CD4-positive, alpha-beta T cell (primary cell): ENCODE measurements around the gene NPTX2. TPM values are rescaled to one million over a fixed set of nuclear protein-coding genes. Genes with fewer than 3 reads are reported as not detected.

Experiments
- ATAC-seq: fragments of 200-7000 bp; cut with Tn5 transposase; one replicate; pipeline ENCODE4 v1.10.0; 2022; ENCODE audit warnings: mild to moderate bottlenecking; ENCODE audit not compliant: poor library complexity
- CTCF ChIA-PET: fragments of 350-600 bp; sonication (Branson Sonifier 250); formaldehyde crosslinking; loops from one replicate; lab custom pipeline; 2021; ENCODE audit warnings: antibody characterized with exemption, inconsistent platforms; lab: Charles Lee
- POLR2A ChIA-PET: fragments of 350-600 bp; sonication (Branson Sonifier 250); formaldehyde crosslinking; loops from one replicate; lab custom pipeline; 2021; ENCODE audit warnings: antibody characterized with exemption, inconsistent platforms; lab: Charles Lee
- DNase-seq, 14 experiments: peaks; one replicate each; pipeline ENCODE4 v3.0.0-alpha.2; 2013 to 2020; ENCODE audit warnings: mixed read lengths in 2 of 14
- H3K27ac ChIP-seq, 2 donors: one replicate each; pipeline versions ENCODE4 v1.5.1 to v1.7.0; 2013; ENCODE audit warnings: low read length in 2 of 2, low read depth in 1 of 2, mild to moderate bottlenecking in 1 of 2
- H3K27me3 ChIP-seq, 2 experiments: 1 replicate in 1 of 2; 2 replicates in 1 of 2; pipeline versions ENCODE4 v1.6.1 to v1.7.0; 2013; ENCODE audit warnings: low read length in 2 of 2, control low read depth in 1 of 2, mild to moderate bottlenecking in 1 of 2, moderate library complexity in 1 of 2; ENCODE audit not compliant: insufficient read depth in 2 of 2, control insufficient read depth in 1 of 2
- H3K36me3 ChIP-seq: one replicate; pipeline ENCODE4 v1.6.1; 2013; ENCODE audit warnings: low read length, control low read depth; ENCODE audit not compliant: insufficient read depth
- H3K4me1 ChIP-seq: one replicate; pipeline ENCODE4 v1.6.1; 2013; ENCODE audit warnings: low read length, control low read depth; ENCODE audit not compliant: insufficient read depth
- H3K4me3 ChIP-seq: one replicate; pipeline ENCODE4 v1.5.1; 2013; ENCODE audit warnings: mild to moderate bottlenecking, low read length, moderate library complexity
- H3K9me3 ChIP-seq, 2 experiments: 1 replicate in 1 of 2; 2 replicates in 1 of 2; pipeline versions ENCODE4 v1.6.1 to v1.7.0; 2013; ENCODE audit warnings: low read length in 2 of 2, mild to moderate bottlenecking in 2 of 2, control low read depth in 1 of 2, moderate library complexity in 1 of 2; ENCODE audit not compliant: control insufficient read depth in 1 of 2, insufficient read depth in 1 of 2
- H3K27ac Mint-ChIP-seq: one replicate; pipeline ENCODE4 v1.8.0; 2020; ENCODE audit warnings: mixed read lengths
- H3K27me3 Mint-ChIP-seq: one replicate; pipeline ENCODE4 v1.8.0; 2021; ENCODE audit warnings: mixed read lengths
- H3K36me3 Mint-ChIP-seq: one replicate; pipeline ENCODE4 v1.8.0; 2021; ENCODE audit warnings: low read depth, mixed read lengths
- H3K4me1 Mint-ChIP-seq: one replicate; pipeline ENCODE4 v1.8.0; 2021; ENCODE audit warnings: low read depth, mixed read lengths
- H3K4me3 Mint-ChIP-seq: one replicate; pipeline ENCODE4 v1.8.0; 2020; ENCODE audit warnings: mild to moderate bottlenecking, mixed read lengths
- H3K9me3 Mint-ChIP-seq: one replicate; pipeline ENCODE4 v1.8.0; 2020; ENCODE audit warnings: mixed read lengths
- intact Hi-C, 2 experiments: fragments of 100-400 bp; cut with DNase I in 1 of 2; cut with micrococcal nuclease in 1 of 2; formaldehyde crosslinking; loops; one replicate each; pipeline versions ENCODE4 v1.15.1 to v1.9.0; 2023 to 2025; cut with DNase I, micrococcal nuclease
- total RNA-seq, 174 experiments: library from RNA in 2 of 174; stranded (reverse) in 2 of 174; gene quantifications; one replicate each; pipeline ENCODE4 v1.2.3 and lab custom pipeline; 2021 to 2026
- TF ChIP-seq, protein P1 (sequence below): fragments of 200-600 bp; IDR thresholded peaks from one replicate; pipeline ENCODE4 v1.8.0; 2022; ENCODE audit warnings: antibody characterized with exemption, mild to moderate bottlenecking

Gene NPTX2
- total RNA-seq, 2 experiments from 2014 or later: not detected

DNA sequence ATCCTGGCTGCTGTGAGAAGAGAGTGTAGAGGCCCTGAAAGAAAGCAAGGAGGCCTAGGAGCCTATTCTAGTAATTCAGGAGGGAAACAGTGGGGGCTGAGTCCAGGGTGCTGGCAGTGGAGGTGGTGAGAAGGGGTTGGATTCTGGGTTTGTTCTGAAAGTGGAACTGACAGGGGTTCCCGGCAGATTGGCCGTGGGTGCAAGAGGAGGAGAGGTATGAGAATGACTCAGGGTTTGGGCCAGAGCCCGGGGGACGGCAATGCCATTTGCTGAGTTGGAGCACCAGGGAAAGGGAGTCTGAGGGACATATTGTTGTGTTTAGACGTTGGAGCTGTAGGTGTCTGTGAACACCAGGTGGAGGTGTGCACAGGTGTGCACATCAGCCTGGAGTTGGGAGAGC is 38.5 kb downstream of the NPTX2 start:
- no peak overlapping the region for H3K27ac ChIP-seq
- ATAC-seq: no peak
- DNase-seq: no peak
- Mint-ChIP-seq H3K4me1 (no peaks in the 10 kb centered on the region), H3K9me3 (no peaks in the 10 kb centered on the region), H3K27me3 (no peaks in the 10 kb centered on the region), H3K36me3 (no peaks in the 10 kb centered on the region), H3K4me3 (no peak overlapping the region), H3K27ac (no peak overlapping the region)
- H3K9me3 ChIP-seq: peaks cover 0 to 19% of the 10 kb centered on the region in 2 experiments
- ChIA-PET CTCF (no interaction called here), POLR2A (no interaction called here)
- intact Hi-C loops: no loop called here
- H3K27me3 ChIP-seq: no peaks in the 10 kb centered on the region
- no peak overlapping the region for H3K4me3 ChIP-seq
- H3K36me3 ChIP-seq: no peaks in the 10 kb centered on the region
- H3K4me1 ChIP-seq: no peaks in the 10 kb centered on the region
- TF ChIP-seq, protein P1, sequence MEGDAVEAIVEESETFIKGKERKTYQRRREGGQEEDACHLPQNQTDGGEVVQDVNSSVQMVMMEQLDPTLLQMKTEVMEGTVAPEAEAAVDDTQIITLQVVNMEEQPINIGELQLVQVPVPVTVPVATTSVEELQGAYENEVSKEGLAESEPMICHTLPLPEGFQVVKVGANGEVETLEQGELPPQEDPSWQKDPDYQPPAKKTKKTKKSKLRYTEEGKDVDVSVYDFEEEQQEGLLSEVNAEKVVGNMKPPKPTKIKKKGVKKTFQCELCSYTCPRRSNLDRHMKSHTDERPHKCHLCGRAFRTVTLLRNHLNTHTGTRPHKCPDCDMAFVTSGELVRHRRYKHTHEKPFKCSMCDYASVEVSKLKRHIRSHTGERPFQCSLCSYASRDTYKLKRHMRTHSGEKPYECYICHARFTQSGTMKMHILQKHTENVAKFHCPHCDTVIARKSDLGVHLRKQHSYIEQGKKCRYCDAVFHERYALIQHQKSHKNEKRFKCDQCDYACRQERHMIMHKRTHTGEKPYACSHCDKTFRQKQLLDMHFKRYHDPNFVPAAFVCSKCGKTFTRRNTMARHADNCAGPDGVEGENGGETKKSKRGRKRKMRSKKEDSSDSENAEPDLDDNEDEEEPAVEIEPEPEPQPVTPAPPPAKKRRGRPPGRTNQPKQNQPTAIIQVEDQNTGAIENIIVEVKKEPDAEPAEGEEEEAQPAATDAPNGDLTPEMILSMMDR: no peak

DNA sequence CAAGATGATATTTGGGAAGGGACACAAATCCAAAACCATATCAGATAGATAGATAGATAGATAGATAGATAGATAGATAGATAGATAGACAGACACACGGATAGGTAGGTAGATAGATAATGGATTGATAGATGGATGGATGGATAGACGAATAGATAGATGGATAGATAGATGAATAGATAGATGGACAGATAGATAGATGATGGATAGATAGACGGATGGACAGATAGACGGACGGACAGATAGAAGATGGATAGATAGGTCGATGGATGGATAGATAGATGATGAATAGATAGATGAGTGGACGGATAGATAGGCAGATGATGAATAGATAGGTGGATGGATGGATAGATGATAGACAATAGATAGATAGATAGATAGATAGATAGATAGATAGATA is 39.8 kb downstream of the NPTX2 start:
- no peaks in the 10 kb centered on the region for H3K4me1 ChIP-seq
- no peaks in the 10 kb centered on the region for H3K36me3 Mint-ChIP-seq

DNA sequence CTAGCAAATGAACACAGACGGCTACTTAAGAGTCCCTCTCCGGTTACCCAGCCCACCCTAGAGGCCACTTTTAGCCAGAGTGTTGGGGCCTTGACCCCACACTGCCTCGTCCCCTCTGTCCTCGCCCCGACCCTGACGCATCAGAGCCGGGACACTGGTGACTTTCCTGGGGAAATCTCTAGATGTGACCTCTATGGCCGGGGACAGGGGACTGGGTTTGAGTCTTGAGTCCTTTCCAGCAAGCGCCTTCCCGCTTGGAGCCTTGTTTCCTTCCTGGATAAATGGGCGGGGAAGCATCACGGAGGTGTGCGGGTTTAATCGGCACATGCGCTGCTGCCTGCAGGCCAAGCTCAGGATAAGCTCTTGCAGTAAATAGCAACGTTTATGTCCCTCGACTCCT is 40.7 kb downstream of the NPTX2 start:
- intact Hi-C loops: no loop called here
- Histone ChIP-seq H3K4me1 (no peaks in the 10 kb centered on the region), H3K27me3 (no peaks in the 10 kb centered on the region), H3K4me3 (no peak overlapping the region), H3K27ac (no peak overlapping the region), H3K9me3 (peaks cover 5 to 29% of the 10 kb centered on the region in 2 experiments), H3K36me3 (no peaks in the 10 kb centered on the region)
- H3K4me1 Mint-ChIP-seq: no peaks in the 10 kb centered on the region
- ATAC-seq: no peak
- no peak for DNase-seq
- H3K9me3 Mint-ChIP-seq: no peaks in the 10 kb centered on the region
- no peak overlapping the region for H3K27ac Mint-ChIP-seq
- TF ChIP-seq, protein P1: no peak
- CTCF ChIA-PET: no interaction called here
- POLR2A ChIA-PET: no interaction called here
- no peaks in the 10 kb centered on the region for H3K27me3 Mint-ChIP-seq
- H3K4me3 Mint-ChIP-seq: no peak overlapping the region
- H3K36me3 Mint-ChIP-seq: no peaks in the 10 kb centered on the region

More for the DNA sequence above, 39.8 kb downstream of the NPTX2 start:
- Histone ChIP-seq H3K27ac (no peak overlapping the region), H3K27me3 (no peaks in the 10 kb centered on the region), H3K9me3 (peaks cover 3 to 23% of the 10 kb centered on the region in 2 experiments), H3K36me3 (no peaks in the 10 kb centered on the region), H3K4me3 (no peak overlapping the region)
- ChIA-PET POLR2A (no interaction called here), CTCF (no interaction called here)
- intact Hi-C loops: no loop called here
- Mint-ChIP-seq H3K9me3 (no peaks in the 10 kb centered on the region), H3K27me3 (no peaks in the 10 kb centered on the region), H3K4me3 (no peak overlapping the region), H3K4me1 (no peaks in the 10 kb centered on the region), H3K27ac (no peak overlapping the region)
- DNase-seq (no peak), ATAC-seq (no peak)
- TF ChIP-seq, protein P1: no peak
